ENCODE data around the gene UXS1.

The UXS1 gene

DNA sequence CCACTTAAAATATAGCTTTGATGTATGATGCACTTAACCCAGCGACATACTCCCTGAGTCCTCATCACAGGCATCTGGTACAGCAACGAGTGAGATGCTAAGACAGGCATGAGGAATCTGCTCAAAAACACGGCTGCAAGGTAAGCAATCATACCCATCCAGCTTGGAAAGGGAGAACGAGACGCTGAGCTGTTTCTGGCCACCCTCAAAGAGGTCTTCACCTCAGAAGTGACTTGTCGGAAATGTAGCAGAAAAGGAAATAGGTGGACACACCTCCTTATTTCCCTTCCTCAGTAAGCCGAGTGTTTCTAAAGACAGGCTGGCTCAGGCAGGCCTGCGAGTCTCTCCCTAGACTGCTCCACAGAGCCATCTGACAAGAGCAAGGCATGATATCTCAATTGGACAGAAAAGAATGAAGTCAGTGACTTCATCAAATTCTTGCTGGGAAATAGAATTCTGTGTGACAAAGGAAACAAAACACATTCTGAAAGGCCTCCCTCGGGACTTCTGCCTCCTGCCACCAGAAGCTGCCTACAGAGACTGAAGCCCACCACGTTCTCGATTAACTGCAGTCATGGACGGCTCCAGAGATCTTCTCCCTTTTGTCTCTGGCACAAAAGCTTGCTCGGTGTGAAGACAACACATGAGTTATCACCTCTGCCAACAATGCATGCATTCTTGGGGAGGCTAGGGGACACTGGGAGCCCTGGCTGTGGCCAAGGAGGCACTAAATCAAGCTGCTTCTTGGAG, 84.3 kb downstream of the UXS1 start:
- peaks cover 14 to 30% of the 10 kb centered on the region in 2 donors for H3K36me3 Mint-ChIP-seq
- H3K27ac Mint-ChIP-seq: peak overlapping the region; percentile 52
- H3K27me3 Mint-ChIP-seq: no peaks in the 10 kb centered on the region
- peaks cover 17 to 25% of the 10 kb centered on the region in 2 donors for H3K4me1 Mint-ChIP-seq
- no peak for DNase-seq
- ATAC-seq (replicated peaks): no peak
- no peak overlapping the region for H3K4me3 Mint-ChIP-seq
- H3K9me3 Mint-ChIP-seq: no peaks in the 10 kb centered on the region

DNA sequence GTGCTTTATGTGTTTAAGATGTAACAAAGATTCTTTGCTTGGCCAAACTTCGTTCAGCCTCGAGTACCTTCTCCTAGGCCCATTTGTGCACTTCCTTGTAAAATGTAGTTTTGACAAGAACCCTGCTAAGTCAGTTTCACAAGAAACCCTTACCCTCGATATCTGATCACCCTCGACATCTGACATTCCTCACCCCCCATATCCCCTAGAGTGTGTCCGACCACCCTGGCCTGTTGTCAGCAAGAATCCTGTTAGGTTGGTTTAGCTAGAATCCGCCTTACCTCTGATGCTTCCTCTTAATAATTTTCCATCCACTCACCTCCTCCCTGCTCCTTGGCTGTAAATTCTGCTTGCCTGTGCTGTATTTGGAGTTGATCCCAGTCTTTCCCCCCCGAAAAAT, 85.3 kb downstream of the UXS1 start:
- H3K27ac Mint-ChIP-seq: no peak overlapping the region
- DNase-seq (no peak), ATAC-seq (replicated peaks) (no peak)
- H3K4me1 Mint-ChIP-seq: peaks cover 17 to 28% of the 10 kb centered on the region in 2 donors
- H3K9me3 Mint-ChIP-seq: no peaks in the 10 kb centered on the region
- no peak overlapping the region for H3K4me3 Mint-ChIP-seq
- H3K36me3 Mint-ChIP-seq: peaks cover 17 to 33% of the 10 kb centered on the region in 2 donors
- H3K27me3 Mint-ChIP-seq: no peaks in the 10 kb centered on the region

GRCh38 chr2:106108351-106108750, 85.8 kb downstream of the UXS1 start:
- no peak overlapping the region for H3K4me3 Mint-ChIP-seq
- peaks cover 19 to 34% of the 10 kb centered on the region in 2 donors for H3K36me3 Mint-ChIP-seq
- H3K27me3 Mint-ChIP-seq: no peaks in the 10 kb centered on the region
- DNase-seq (no peak), ATAC-seq (replicated peaks) (no peak)
- no peak overlapping the region for H3K27ac Mint-ChIP-seq
- no peaks in the 10 kb centered on the region for H3K9me3 Mint-ChIP-seq
- peaks cover 17 to 28% of the 10 kb centered on the region in 2 donors for H3K4me1 Mint-ChIP-seq

- peak overlapping the region; percentile 94 for H3K27ac Mint-ChIP-seq
- H3K36me3 Mint-ChIP-seq: peaks cover 22 to 40% of the 10 kb centered on the region in 2 donors
- no peaks in the 10 kb centered on the region for H3K27me3 Mint-ChIP-seq
- peak overlapping the region; percentile 69 to 79 for H3K4me3 Mint-ChIP-seq
- H3K9me3 Mint-ChIP-seq: no peaks in the 10 kb centered on the region
- H3K4me1 Mint-ChIP-seq: peaks cover 17 to 28% of the 10 kb centered on the region in 2 donors
- DNase-seq (peak; percentile 74), ATAC-seq (replicated peaks) (peak; percentile 88 to 89)
Measured at GRCh38 chr2:106107509-106108131, 86.5 kb downstream of the UXS1 start.

GRCh38 chr2:106106622-106107508, 87.2 kb downstream of the UXS1 start:
- DNase-seq: no peak
- H3K27me3 Mint-ChIP-seq: no peaks in the 10 kb centered on the region
- H3K9me3 Mint-ChIP-seq: no peaks in the 10 kb centered on the region
- H3K4me1 Mint-ChIP-seq: peaks cover 17 to 28% of the 10 kb centered on the region in 2 donors
- H3K27ac Mint-ChIP-seq: peak overlapping the region; percentile 94
- ATAC-seq (replicated peaks): peak; percentile 60 to 62
- peaks cover 21 to 38% of the 10 kb centered on the region in 2 donors for H3K36me3 Mint-ChIP-seq
- H3K4me3 Mint-ChIP-seq: peak overlapping the region; percentile 69 to 79

GRCh38 chr2:106105151-106105922, 88.8 kb downstream of the UXS1 start:
- no peaks in the 10 kb centered on the region for H3K9me3 Mint-ChIP-seq
- peaks cover 17 to 35% of the 10 kb centered on the region in 2 donors for H3K36me3 Mint-ChIP-seq
- no peaks in the 10 kb centered on the region for H3K27me3 Mint-ChIP-seq
- ATAC-seq (replicated peaks) (no peak), DNase-seq (no peak)
- H3K27ac Mint-ChIP-seq: peak overlapping the region; percentile 37
- H3K4me1 Mint-ChIP-seq: peaks cover 17 to 28% of the 10 kb centered on the region in 2 donors
- H3K4me3 Mint-ChIP-seq: no peak overlapping the region

GRCh38 chr2:106104332-106105062, 89.6 kb downstream of the UXS1 start:
- Mint-ChIP-seq H3K27ac (no peak overlapping the region), H3K4me1 (peaks cover 9 to 24% of the 10 kb centered on the region in 2 donors), H3K4me3 (no peak overlapping the region), H3K36me3 (peaks cover 24 to 40% of the 10 kb centered on the region in 2 donors), H3K9me3 (no peaks in the 10 kb centered on the region), H3K27me3 (no peaks in the 10 kb centered on the region)
- DNase-seq (peak; percentile 50), ATAC-seq (replicated peaks) (peak; percentile 37)

GRCh38 chr2:106099691-106100090, 94.4 kb downstream of the UXS1 start:
- peaks cover 15 to 29% of the 10 kb centered on the region in 2 donors for H3K4me1 Mint-ChIP-seq

DNA sequence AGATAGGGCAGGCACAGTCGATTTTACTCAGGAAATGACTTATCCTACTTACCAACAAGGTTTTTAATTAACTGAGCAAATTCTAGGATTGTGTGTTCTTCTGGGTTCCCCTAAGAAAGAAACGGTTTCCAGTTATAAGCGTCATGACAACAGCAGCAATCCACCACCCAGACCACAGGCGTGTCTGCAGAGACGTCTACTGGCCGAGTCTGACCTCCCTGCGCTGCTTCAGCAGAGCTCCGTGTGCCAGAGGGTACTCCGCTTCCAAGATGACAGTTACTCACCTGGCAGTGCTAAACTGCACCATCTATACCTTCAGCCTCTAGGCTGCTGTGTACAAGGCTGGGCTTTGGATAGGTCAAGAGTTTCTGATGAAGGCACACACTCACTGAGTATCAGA, 95.4 kb downstream of the UXS1 start:
- H3K4me1 Mint-ChIP-seq: peaks cover 18 to 37% of the 10 kb centered on the region in 2 donors
- DNase-seq (no peak), ATAC-seq (replicated peaks) (no peak)
- H3K27ac Mint-ChIP-seq: no peak overlapping the region
- H3K9me3 Mint-ChIP-seq: peaks cover 0 to 2% of the 10 kb centered on the region in 2 donors
- H3K27me3 Mint-ChIP-seq: no peaks in the 10 kb centered on the region
- peaks cover 56 to 72% of the 10 kb centered on the region in 2 donors for H3K36me3 Mint-ChIP-seq
- H3K4me3 Mint-ChIP-seq: no peak overlapping the region

More at GRCh38 chr2:106099691-106100090, 94.4 kb downstream of the UXS1 start:
- Mint-ChIP-seq H3K27me3 (no peaks in the 10 kb centered on the region), H3K36me3 (peaks cover 48 to 65% of the 10 kb centered on the region in 2 donors), H3K9me3 (no peaks in the 10 kb centered on the region), H3K4me3 (no peak overlapping the region), H3K27ac (no peak overlapping the region)
- no peak for DNase-seq
- no peak for ATAC-seq (replicated peaks)

- ATAC-seq (replicated peaks) (peak in 1 of 2 donors; percentile 18), DNase-seq (no peak)
- H3K27ac Mint-ChIP-seq: no peak overlapping the region
- peaks cover 0 to 2% of the 10 kb centered on the region in 2 donors for H3K9me3 Mint-ChIP-seq
- H3K36me3 Mint-ChIP-seq: peaks cover 51 to 73% of the 10 kb centered on the region in 2 donors
- peaks cover 18 to 37% of the 10 kb centered on the region in 2 donors for H3K4me1 Mint-ChIP-seq
- no peak overlapping the region for H3K4me3 Mint-ChIP-seq
- no peaks in the 10 kb centered on the region for H3K27me3 Mint-ChIP-seq
Measured at GRCh38 chr2:106098081-106098480, 96.0 kb downstream of the UXS1 start.

GRCh38 chr2:106097038-106098000, 96.8 kb downstream of the UXS1 start:
- H3K27ac Mint-ChIP-seq: peak overlapping the region; percentile 26
- H3K36me3 Mint-ChIP-seq: peaks cover 53 to 76% of the 10 kb centered on the region in 2 donors
- DNase-seq: no peak
- no peak overlapping the region for H3K4me3 Mint-ChIP-seq
- H3K9me3 Mint-ChIP-seq: peaks cover 0 to 2% of the 10 kb centered on the region in 2 donors
- peaks cover 18 to 37% of the 10 kb centered on the region in 2 donors for H3K4me1 Mint-ChIP-seq
- no peak for ATAC-seq (replicated peaks)
- no peaks in the 10 kb centered on the region for H3K27me3 Mint-ChIP-seq

Measured in stimulated activated naive B cell treated with anti-CD40 and anti-IgM and Interleukin-4, amounts not matched to agents 10 μg/mL and 1 μg/mL and 100 μg/mL, for 72 hours (primary cell).